GM19467 (cell line): ENCODE data around the gene MFSD2A.
"Not testable (repeated sequence)": the region's sequence is repeated elsewhere in the genome, so short reads cannot be mapped to it uniquely, and the experiment has no call there.

Source experiments
- ATAC-seq: cut with Tn5 transposase; IDR thresholded peaks from one replicate; pipeline ENCODE4 v1.9.1; 2021; ENCODE audit warnings: mild to moderate bottlenecking, moderate library complexity; ENCODE audit not compliant: unreplicated experiment

Gene MFSD2A

GRCh38 chr1:39964552-39964951, 9.6 kb downstream of the MFSD2A start:
- no peak for ATAC-seq

- no peak for ATAC-seq
These were observed 10.1 kb downstream of the MFSD2A start for GRCh38 chr1:39965044-39965443.

GRCh38 chr1:39969048-39969447, 14.1 kb downstream of the MFSD2A start:
- no peak for ATAC-seq

DNA sequence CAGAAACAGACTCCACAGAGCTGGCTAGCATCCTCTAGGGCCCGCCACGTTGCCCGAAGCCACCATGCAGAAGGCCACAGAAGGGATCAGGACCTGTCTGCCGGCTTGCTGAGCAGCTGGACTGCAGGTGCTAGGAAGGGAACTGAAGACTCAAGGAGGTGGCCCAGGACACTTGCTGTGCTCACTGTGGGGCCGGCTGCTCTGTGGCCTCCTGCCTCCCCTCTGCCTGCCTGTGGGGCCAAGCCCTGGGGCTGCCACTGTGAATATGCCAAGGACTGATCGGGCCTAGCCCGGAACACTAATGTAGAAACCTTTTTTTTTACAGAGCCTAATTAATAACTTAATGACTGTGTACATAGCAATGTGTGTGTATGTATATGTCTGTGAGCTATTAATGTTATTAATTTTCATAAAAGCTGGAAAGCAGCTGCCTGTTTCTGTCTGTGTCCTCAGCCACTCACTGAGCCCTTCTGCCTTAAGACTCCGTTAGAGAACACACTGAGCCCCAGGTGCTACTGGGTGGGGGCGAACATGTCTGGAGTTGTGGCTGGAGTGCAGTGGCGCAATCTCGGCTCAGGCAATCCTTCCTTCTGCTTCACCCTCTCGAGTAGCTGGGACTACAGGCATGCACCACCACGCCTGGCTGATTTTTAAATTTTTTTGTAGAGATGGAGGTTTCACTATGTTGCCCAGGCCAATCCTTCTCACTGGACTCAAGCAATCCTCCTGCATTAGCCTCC, 14.8 kb downstream of the MFSD2A start:
- no peak for ATAC-seq

- no peak for ATAC-seq
These were observed 15.3 kb downstream of the MFSD2A start for GRCh38 chr1:39970274-39970673.

- ATAC-seq = no peak
These were observed 16.2 kb downstream of the MFSD2A start for GRCh38 chr1:39971138-39971537.

DNA sequence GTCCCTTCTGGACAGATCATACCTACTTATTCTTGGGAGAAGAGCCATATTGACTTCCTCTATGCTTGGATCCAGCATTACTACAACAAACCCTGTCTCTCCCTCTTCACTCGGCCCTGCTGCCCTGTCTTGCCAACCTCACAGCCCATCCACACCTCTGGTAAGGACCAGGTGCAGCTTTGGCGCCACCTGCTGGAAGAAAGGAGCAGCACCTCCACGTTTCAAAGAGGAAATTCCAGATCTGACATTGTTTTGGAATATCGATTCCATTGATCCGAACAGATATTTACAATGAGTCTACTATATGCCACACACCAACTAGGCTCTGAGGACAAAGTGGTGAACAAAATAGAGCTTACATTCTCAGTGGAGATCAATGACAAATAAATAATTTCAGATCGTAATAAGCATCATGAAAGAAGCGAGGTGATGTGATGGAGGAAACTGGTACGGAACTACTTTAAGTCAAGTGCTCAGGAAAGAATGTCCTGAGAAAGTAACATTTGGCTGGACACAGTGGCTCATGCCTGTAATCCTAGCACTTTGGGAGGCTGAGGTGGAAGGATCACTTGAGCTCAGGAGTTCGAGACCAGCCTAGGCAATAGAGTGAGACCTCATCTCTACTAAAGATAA, 18.7 kb downstream of the MFSD2A start:
- no peak for ATAC-seq

DNA sequence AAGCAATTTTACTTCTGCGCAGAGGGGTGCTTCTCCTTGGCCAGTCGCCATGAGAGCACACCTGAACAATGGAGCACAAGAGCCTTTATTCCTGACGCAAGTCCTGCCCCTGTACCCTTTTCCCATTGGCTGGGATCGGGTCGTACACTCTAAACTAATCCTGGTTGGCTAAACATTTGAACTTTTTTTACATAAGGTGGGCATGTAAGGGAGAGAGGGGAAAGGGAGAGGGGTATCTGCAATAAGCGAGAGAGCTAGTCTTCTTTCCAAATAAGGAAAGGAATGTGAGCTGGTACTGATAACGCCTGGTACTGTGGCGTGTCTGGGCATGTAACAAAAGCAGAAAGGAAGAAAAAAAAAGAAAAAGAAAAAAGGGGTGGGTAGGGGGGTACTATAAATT, 21.8 kb downstream of the MFSD2A start:
- ATAC-seq = no peak

- ATAC-seq = no peak
These were observed 22.3 kb downstream of the MFSD2A start for GRCh38 chr1:39977202-39977601.

DNA sequence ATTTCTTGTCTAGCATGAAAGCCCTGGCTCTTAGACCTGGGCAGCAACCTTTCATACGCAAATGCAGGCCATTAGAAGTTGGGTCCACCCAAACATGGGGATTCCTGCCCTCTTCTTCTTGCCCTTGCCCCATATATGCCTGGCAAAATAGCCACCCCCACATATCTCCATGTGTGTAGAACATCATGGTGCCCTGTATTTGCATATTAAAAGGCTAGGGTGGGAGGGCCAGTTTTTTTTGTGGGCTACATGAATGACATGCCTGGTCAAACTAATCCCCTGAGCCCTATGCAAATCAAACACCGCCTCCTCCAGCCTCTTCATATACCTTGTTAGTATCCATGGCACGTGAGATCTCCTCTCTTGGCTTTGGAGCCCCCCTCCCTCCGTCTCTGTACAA, 24.7 kb downstream of the MFSD2A start:
- ATAC-seq = no peak

- no peak for ATAC-seq
These were observed 25.8 kb downstream of the MFSD2A start for GRCh38 chr1:39980555-39981313.

- no peak for ATAC-seq
These were observed 26.4 kb downstream of the MFSD2A start for GRCh38 chr1:39981385-39981784.

GRCh38 chr1:39981945-39982344, 27.0 kb downstream of the MFSD2A start:
- no peak for ATAC-seq

- ATAC-seq = not testable (repeated sequence)
These were observed 29.5 kb downstream of the MFSD2A start for GRCh38 chr1:39984480-39984879.

- no peak for ATAC-seq
These were observed 30.0 kb downstream of the MFSD2A start for GRCh38 chr1:39984951-39985350.

DNA sequence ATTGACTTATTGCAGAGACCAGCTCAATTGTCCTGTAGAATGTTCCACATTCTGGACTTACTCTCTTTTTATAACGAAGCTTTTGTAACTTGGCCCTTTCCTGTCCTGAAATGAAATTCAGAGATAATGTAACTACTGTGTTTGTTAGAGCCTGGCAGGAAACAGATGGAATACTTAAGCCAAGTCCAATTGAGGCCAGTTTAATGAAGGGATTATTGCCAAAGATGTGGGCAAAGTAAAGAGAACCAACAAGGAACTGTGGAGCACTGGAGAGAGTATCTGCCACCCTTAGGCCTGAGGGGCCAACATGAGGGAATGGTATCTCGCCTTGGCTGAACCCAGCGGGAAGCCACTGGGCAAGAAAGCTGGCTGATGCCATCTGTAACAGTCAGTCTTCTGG, 32.9 kb downstream of the MFSD2A start:
- ATAC-seq = no peak

DNA sequence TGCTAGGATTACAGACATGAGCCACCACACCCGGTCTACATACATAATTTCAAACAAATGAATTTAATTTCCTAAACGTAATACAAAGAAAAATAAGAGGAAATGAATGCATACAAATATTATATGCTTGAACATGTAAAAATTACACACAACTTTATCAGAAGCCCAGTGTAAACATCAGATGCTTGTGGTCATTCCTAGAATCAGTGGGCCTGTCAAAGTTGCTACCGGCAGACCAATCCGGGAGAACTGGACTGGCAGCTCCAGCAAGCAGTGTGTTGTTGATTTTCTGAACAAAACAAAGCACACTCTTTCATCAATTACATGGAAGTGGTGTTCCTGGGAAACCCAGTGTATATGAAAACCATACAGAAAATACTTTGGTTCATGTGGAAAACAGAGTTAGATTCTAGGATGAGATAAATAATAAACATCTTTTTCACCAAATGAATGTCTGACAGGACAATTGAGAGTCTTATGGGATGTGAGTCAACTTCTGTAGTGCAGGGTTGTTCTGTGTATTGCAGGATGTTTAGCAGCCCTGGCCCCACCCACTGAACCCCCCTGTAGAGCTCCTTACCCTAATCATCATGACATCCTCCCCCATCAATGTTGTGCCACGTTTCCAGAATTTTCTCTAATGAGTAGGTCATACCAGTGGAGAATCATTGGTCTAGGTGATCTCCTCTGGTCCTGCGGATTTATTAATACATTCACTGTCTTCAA, 33.8 kb downstream of the MFSD2A start:
- no peak for ATAC-seq

- ATAC-seq = no peak
These were observed 35.5 kb downstream of the MFSD2A start for GRCh38 chr1:39990428-39990827.

DNA sequence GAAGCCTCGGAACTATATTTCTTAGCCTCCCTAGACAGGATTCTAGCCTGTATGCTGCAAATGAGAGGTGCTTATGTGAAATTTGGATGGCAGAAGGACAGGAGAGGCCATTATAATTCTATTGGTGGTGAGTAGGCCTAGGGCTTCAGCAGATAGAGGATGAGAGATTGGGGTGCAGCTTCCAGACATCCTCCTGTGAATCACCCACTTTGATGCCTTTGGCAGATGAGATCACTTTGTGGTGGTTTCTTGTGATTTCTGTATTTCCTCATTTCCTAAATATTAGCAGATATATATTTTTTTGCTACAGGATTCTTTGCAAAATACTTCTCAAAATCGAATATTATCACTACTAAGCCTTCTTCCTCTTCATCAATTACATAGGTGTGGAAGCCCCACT, 37.3 kb downstream of the MFSD2A start:
- no peak for ATAC-seq

DNA sequence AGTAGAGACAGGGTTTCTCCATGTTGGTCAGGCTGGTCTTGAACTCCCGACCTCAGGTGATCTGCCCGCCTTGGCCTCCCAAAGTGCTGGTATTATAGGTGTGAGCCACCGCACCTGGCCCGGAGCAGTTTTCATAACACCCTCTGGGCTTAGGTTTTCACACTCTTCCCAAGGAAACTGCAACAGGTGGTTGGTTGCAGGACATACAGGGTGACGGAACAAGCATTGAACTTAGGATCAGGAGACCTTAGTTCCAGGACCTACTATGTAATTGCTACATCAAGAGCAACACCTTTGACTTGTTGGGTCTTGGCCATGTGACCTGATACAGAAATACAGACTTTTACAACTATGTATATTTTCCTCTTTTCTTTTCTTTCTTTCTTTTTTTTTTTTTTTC, 37.9 kb downstream of the MFSD2A start:
- no peak for ATAC-seq

GRCh38 chr1:39995973-39996393, 41.0 kb downstream of the MFSD2A start:
- ATAC-seq = peak; percentile 86
